NOMO-1 treated with DMSO at 0.1 percent for 48 hours (cell line): ENCODE measurements around the gene PACS1.
A peak's percentile ranks its signal among the peaks of the same experiment; 100 is the strongest.
"Not testable (repeated sequence)": the region's sequence is repeated elsewhere in the genome, so short reads cannot be mapped to it uniquely, and the experiment has no call there.

Experiments used
- DNase-seq: peaks from one replicate; lab custom pipeline; 2025; ENCODE audit not compliant: unreplicated experiment; lab: John Stamatoyannopoulos, UW

Gene PACS1

DNA sequence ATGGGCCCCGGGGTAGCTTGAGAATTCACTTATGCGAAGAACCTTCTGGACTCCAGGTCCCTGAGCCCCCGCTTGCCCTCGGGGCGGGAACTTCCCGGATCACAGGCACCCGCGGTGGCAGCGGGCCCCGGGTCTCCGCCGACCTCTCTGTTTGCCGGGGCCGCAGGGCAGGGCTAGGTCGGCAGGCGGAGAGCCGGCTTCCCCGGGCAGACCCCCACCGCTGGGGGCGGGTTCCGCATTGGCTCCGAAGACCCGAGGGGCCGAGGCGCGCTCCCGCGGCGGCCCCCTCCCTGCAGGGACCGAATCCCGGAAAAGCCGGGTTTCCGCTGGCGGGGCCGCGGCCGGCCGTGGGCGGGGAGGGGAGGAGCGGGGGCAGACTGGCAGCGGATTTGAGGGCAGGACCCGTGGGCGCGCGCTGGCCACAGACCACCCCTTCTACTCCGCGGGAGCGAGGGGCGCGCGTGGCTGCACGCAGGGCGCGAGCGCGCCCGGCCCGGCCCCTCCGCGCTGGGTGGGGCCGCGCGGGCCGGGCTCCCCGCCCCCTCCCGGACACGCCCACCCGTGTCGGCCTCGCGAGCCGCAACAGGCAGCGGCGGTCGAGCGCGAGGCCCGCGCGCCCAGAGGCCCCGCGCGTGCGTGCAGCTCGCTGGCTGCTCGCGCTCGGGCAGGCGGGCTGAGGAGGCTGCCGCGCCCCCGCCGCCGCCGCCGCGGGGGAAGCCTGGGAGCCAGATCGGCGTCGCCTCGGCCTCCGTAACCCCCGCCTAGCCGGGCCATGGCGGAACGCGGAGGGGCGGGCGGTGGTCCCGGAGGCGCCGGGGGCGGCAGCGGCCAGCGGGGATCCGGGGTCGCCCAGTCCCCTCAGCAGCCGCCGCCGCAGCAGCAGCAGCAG is at the start of gene PACS1:
Gene PACS1 (plus strand): TSS at position 558 of the 889 bp plus-strand sequence. CDS start 215 bp downstream, at position 773.
- peak; percentile 53 for DNase-seq

- peak; percentile 68 for DNase-seq
Observed at GRCh38 chr11:66020618-66021357, 49.3 kb upstream of the PACS1 start.

DNA sequence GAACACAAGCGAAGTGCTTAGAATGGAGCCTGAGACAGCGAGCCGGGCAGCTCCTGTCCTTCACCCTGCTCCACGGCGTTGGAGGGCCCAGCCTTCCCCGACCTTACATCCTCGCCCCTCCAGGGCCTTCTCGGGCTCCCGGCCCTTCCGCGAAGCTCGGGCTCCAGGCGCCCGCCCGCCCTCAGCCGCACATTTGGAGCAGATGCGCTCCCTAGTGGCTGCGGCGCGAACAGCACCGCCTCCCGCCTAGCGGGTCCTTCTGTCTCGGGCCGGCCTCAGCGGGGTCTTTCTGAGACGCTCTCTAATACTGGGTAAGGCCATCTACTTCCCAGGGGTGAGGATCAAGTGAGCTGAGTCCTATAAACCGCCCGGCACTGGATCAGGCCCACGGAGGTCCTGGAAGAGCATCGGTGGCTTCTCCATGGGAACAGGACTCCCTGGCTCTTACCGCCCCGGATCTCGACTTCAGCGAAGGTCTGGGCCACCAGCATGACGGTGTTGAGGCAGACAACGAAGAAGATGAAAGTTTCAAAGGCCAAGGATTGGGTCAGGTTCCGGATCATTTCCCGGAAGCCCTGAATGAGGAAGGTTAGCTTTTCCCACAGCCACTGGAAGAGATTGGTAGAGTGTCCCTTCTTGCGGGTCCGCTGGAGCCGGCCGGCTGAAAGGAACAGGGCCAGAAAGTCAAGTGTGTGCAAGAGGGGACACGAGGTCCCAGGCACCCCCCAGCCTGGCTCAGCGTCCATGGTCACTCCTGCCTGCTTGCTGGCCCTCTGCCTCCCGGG is 47.5 kb upstream of the PACS1 start:
- peak; percentile 44 for DNase-seq

GRCh38 chr11:66023186-66023440 is 47.0 kb upstream of the PACS1 start:
- DNase-seq: not testable (repeated sequence)

DNA sequence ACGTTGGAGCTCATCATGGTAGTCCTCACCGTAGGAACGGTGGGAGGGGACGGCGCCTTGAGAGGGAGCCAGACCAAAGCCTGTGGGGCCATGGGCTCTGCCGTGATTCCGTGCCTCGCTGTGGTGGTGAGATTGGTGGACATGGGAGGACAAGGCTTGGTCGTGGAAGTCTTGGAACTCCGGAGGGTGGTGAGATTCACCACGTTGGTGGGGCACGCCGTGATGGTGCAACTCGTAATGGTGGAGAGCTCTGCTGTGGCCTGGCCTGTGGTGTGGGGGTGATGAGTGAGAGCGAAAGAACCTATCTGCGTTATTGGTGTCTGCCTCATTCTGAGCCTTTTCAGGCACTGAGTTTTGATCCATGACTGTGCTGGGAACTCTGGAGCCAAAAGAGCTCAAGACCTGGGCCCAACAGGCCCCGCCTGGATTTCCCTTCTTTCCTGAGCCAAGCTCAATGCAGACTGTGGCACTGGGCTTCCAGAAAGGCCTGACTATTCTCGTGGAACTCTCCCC is 44.0 kb upstream of the PACS1 start, which contains the start of gene CATSPER1:
Gene CATSPER1 (minus strand): TSS at position 463 of the 513 bp plus-strand sequence. CDS start 100 bp downstream, at position 363.
- DNase-seq: no peak

DNA sequence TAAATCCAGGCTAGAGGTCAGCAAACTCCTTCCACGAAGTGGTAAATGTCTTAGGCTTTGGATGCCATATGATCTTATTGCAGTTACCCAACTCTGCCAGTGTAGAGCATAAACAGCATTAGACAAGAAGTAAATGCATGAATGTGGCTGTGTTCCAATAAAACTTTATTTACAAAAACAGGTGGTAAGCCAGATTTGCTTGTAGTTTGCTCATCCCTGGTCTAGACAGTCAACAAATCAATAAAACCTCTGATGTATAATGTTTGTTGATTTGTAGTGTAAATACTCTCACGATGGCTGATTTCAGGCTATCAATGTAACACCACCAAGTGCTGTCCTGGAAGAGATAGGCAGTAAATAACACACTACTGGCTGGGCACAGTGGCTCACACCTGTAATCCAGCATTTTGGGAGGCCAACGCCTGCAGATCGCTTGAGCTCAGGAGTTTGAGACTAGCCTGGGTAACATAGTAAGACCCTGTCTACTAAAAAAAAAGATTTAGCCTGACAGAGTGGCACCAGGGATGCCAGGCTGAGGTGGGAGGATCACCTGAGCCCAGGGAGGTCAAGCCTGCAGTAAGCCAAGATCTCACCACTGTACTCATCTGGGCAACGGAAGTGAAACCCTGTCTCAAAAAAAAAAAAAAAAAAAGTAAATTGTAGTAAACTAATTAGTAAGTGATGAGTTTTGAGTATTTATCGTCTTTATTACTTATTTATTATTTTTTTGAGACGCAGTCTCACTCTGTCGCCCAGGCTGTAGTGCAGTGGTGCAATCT is 36.9 kb upstream of the PACS1 start:
- DNase-seq: no peak

- DNase-seq: no peak
Observed at GRCh38 chr11:66035653-66036333, 34.3 kb upstream of the PACS1 start.

- DNase-seq: no peak
Observed at GRCh38 chr11:66036334-66036710, 33.8 kb upstream of the PACS1 start.

DNA sequence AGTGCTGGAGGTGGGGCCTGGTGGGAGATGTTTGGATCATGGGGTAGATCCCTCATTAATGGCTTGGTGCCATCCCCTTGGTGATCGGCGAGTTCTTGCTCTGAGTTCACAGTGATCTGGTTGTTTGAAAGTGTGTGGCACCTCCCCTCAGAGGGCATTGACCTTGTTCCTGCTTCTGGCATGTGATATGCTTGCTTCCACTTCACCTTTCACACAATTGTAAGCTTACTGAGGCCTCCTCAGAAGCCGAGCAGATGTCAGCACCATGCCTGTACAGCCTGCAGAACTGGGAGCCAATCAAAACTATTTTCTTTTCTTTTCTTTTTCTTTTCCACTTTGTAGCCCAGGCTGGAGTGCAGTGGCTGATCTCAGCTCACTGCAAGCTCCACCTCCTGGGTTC is 32.7 kb upstream of the PACS1 start:
- DNase-seq: no peak

DNA sequence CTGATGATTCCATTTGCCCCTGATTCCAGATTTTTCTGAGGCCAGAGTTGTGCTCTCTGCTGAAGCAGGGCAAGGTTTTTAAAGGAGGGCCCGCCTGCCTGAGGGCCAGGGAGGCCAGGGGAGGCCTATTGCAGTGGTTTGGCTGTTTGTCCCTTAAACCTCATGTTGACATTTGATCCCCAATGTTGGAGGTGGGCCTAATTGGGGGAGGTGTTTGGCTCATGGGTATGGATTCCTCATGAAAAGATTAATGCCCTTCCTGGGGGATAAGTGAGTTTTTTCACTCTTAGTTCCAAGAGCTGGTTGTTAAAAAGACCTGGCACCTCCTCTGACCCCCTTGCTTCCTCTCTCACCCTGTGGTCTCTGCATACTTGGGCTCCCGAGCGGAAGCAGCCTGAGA is 30.3 kb upstream of the PACS1 start:
- DNase-seq: no peak

- DNase-seq: no peak
Observed at GRCh38 chr11:66042227-66042995, 27.7 kb upstream of the PACS1 start.

GRCh38 chr11:66042996-66043906 is 26.8 kb upstream of the PACS1 start:
- no peak for DNase-seq

DNA sequence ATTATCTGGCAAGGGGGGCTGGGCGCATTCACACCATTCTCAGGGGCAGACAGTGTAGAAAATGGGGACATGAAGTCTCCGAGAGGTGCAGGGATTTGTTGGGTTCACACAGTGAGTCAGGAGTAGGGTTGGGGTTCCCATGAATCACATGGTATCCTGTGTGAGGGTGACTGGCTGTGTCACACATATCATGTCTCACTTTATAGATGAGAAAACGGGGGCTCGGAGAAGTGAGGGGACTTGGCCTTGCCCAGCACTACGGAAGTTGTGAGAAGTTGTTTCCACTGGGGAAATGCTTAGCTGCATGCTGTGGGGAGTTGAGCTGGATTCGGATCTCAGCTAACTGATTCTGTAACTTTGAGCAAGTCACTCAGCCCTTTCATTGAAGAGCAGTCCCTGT is 25.3 kb upstream of the PACS1 start:
- DNase-seq: no peak

GRCh38 chr11:66045177-66045639 is 24.9 kb upstream of the PACS1 start:
- DNase-seq: peak; percentile 68

- no peak for DNase-seq
Observed at GRCh38 chr11:66046901-66047300, 23.2 kb upstream of the PACS1 start.

- no peak for DNase-seq
Observed at GRCh38 chr11:66047541-66048365, 22.3 kb upstream of the PACS1 start.
